Vagina (tissue), 2 donors: ENCODE data around the gene NEU4.

ENCODE experiments used
- CTCF ChIP-seq, 3 experiments: fragments of 450-650 bp in 2 of 3; fragments of 200-600 bp in 1 of 3; sonication (generic) in 1 of 3; IDR thresholded peaks; one replicate each; pipeline ENCODE4 v1.5.1; 2017 to 2019; ENCODE audit warnings: antibody characterized with exemption in 3 of 3, mild to moderate bottlenecking in 2 of 3, moderate library complexity in 2 of 3
- POLR2AphosphoS5 ChIP-seq, 2 donors: sonication (generic); formaldehyde crosslinking; IDR thresholded peaks; one replicate each; pipeline ENCODE4 v1.9.0; 2017; ENCODE audit warnings: antibody characterized with exemption in 2 of 2, mild to moderate bottlenecking in 2 of 2, low read depth in 1 of 2; ENCODE audit not compliant: insufficient read depth in 1 of 2

GRCh38 chr2:241865957-241866789, 57.2 kb downstream of the NEU4 start:
- TF ChIP-seq CTCF (IDR thresholded peaks at IDR 0.05) (no peak), POLR2AphosphoS5 (IDR thresholded peaks at IDR 0.05; ENCODE audit: insufficient read depth in 1 of 2, low read depth in 1 of 2) (no peak)
